Thyroid gland (tissue), 4 donors: ENCODE data around the gene GLIS1. TPM values are rescaled to one million over a fixed set of nuclear protein-coding genes. Genes with fewer than 3 reads are reported as not detected.
"Not testable (repeated sequence)": the region's sequence is repeated elsewhere in the genome, so short reads cannot be mapped to it uniquely, and the experiment has no call there.

Source experiments
- DNase-seq, 2 donors: peaks; one replicate each; pipeline ENCODE4 v3.0.0-alpha.2; 2019
- H3K27ac ChIP-seq, 3 donors: fragments of 200-600 bp; sonication (generic); 1 replicate in 2 of 3; 2 replicates in 1 of 3; pipeline ENCODE4 v1.5.1; 2016 to 2019; ENCODE audit warnings: mild to moderate bottlenecking in 1 of 3, moderate library complexity in 1 of 3
- H3K27me3 ChIP-seq: fragments of 200-600 bp; sonication (generic); one replicate; pipeline ENCODE4 v1.5.1; 2019
- H3K36me3 ChIP-seq, 2 donors: fragments of 200-600 bp; sonication (generic); one replicate each; pipeline ENCODE4 v1.5.1; 2016 to 2019
- H3K4me1 ChIP-seq, 2 donors: fragments of 200-600 bp; sonication (generic); one replicate each; pipeline ENCODE4 v1.5.1; 2017 to 2019
- H3K4me3 ChIP-seq, 3 donors: fragments of 200-600 bp; sonication (generic); replicated peaks in 1 of 3; 1 replicate in 2 of 3; 2 replicates in 1 of 3; pipeline ENCODE4 v1.5.1; 2016; ENCODE audit warnings: mild to moderate bottlenecking in 1 of 3
- H3K9me3 ChIP-seq: fragments of 200-600 bp; sonication (generic); one replicate; pipeline ENCODE4 v1.5.1; 2017
- CTCF ChIP-seq, 6 experiments: fragments of 200-600 bp in 3 of 6; fragments of 450-650 bp in 3 of 6; sonication (generic) in 3 of 6; IDR thresholded peaks; one replicate each; pipeline ENCODE4 v1.5.1; 2016 to 2019; ENCODE audit warnings: antibody characterized with exemption in 6 of 6, mild to moderate bottlenecking in 2 of 6, inconsistent platforms in 1 of 6, moderate library complexity in 1 of 6
- POLR2A ChIP-seq, 2 donors: fragments of 450-650 bp; IDR thresholded peaks; one replicate each; pipeline ENCODE4 v1.6.1; 2017; ENCODE audit warnings: antibody characterized with exemption in 2 of 2, mild to moderate bottlenecking in 2 of 2, moderate library complexity in 1 of 2
- WGBS, 2 donors: methylation state at CpG; one replicate each; pipeline ENCODE4 v1.1.5; 2017; 5-methylcytosine and 5-hydroxymethylcytosine counted together
- intact Hi-C: fragments of 100-400 bp; cut with DNase I; formaldehyde crosslinking; loops from one replicate; pipeline ENCODE4 v1.15.1; 2023
- total RNA-seq, 4 donors: library from RNA; depleted of rRNA; stranded (reverse); fragments of >200 nt; gene quantifications; one replicate each; pipeline ENCODE4 v1.2.3, GENCODE V29; 2016

The GLIS1 gene
- total RNA-seq, 4 donors from 2014 or later: 0.29 TPM; not detected in 3

- WGBS, 2 donors: 78 to 98% methylated on average over 4 of the region's 4 CpGs
- Histone ChIP-seq H3K27ac (no peak overlapping the region), H3K9me3 (no peaks in the 10 kb centered on the region), H3K36me3 (no peaks in the 10 kb centered on the region), H3K27me3 (no peaks in the 10 kb centered on the region), H3K4me3 (no peak overlapping the region), H3K4me1 (no peaks in the 10 kb centered on the region)
- TF ChIP-seq CTCF (IDR thresholded peaks at IDR 0.05): no peak
- TF ChIP-seq POLR2A (IDR thresholded peaks at IDR 0.05): no peak
- intact Hi-C loops: no loop called here
- DNase-seq: no peak
Measured at GRCh38 chr1:53557369-53557768, 181.6 kb downstream of the GLIS1 start.

- 91% methylated on average over 3 of the region's 3 CpGs for WGBS, 2 donors
- H3K27ac ChIP-seq: no peak overlapping the region
- no peak for DNase-seq
Measured at GRCh38 chr1:53556657-53557227, 182.2 kb downstream of the GLIS1 start.

GRCh38 chr1:53555620-53556326 is 183.2 kb downstream of the GLIS1 start:
- intact Hi-C loops, H3K36me3 ChIP-seq, DNase-seq, H3K27ac ChIP-seq, H3K9me3 ChIP-seq, H3K4me3 ChIP-seq, H3K4me1 ChIP-seq, H3K27me3 ChIP-seq: not testable (repeated sequence)
- WGBS, 2 donors: 80 to 94% methylated on average over 2 of the region's 2 CpGs

More at GRCh38 chr1:53556657-53557227, 182.2 kb downstream of the GLIS1 start:
- Histone ChIP-seq H3K27me3 (no peaks in the 10 kb centered on the region), H3K36me3 (no peaks in the 10 kb centered on the region), H3K4me1 (no peaks in the 10 kb centered on the region), H3K9me3 (no peaks in the 10 kb centered on the region), H3K4me3 (no peak overlapping the region)
- TF ChIP-seq CTCF (IDR thresholded peaks at IDR 0.05) (no peak), POLR2A (IDR thresholded peaks at IDR 0.05) (no peak)
- intact Hi-C loops: no loop called here

GRCh38 chr1:53554592-53555305 is 184.2 kb downstream of the GLIS1 start:
- no peaks in the 10 kb centered on the region for H3K36me3 ChIP-seq
- no peaks in the 10 kb centered on the region for H3K27me3 ChIP-seq
- no peaks in the 10 kb centered on the region for H3K4me1 ChIP-seq
- 92 to 93% methylated on average over 8 to 11 of the region's 11 CpGs for WGBS, 2 donors
- TF ChIP-seq POLR2A (IDR thresholded peaks at IDR 0.05): no peak
- TF ChIP-seq CTCF (IDR thresholded peaks at IDR 0.05): no peak
- no peak overlapping the region for H3K4me3 ChIP-seq
- intact Hi-C loops: no loop called here
- H3K27ac ChIP-seq: no peak overlapping the region
- DNase-seq: no peak
- no peaks in the 10 kb centered on the region for H3K9me3 ChIP-seq

- no peak overlapping the region for H3K4me3 ChIP-seq
- DNase-seq: no peak
- no peak overlapping the region for H3K27ac ChIP-seq
- H3K36me3 ChIP-seq: no peaks in the 10 kb centered on the region
- H3K27me3 ChIP-seq: no peaks in the 10 kb centered on the region
- 86 to 91% methylated on average over 8 of the region's 8 CpGs for WGBS, 2 donors
- no peaks in the 10 kb centered on the region for H3K9me3 ChIP-seq
- TF ChIP-seq POLR2A (IDR thresholded peaks at IDR 0.05) (no peak), CTCF (IDR thresholded peaks at IDR 0.05) (no peak)
- no peaks in the 10 kb centered on the region for H3K4me1 ChIP-seq
- intact Hi-C loops: no loop called here
Measured at GRCh38 chr1:53553734-53554509, 185.0 kb downstream of the GLIS1 start.
